ENCODE measurements around the gene SNCB. TPM values are rescaled to one million over a fixed set of nuclear protein-coding genes. Genes with fewer than 3 reads are reported as not detected.

The SNCB gene
- total RNA-seq, 4 donors from 2014 or later: not detected

DNA sequence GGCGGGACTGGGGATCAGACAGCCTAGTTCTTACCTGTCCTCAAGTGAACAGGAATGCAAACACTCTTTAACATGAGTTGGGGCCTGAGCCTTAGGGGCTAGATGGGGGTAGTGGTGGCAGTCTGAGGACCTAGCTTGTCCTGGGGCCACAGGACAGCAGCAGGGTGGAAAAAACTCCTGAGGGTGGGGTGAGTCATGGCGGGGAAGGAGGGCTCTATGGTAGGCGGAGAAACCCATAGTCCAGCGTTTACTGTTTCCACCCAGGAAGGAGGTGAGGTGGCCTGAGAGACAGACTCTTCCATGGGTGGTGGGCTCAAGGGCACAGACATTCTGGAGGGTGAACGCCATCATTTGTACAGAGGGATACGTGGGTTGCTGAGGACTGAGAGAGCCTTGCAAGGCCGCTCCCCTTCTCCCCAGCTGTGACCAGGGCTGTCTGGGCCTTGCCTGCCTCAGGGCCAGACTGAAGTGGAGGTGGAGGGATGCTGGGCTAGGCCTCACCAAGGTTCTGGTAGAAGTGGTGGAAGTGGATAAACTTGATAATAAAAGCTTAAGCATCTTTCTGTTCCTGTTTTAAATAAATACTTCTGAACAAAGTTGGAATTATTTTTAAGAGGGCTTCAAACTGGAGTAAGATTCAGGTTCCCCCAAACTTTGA lies 15.8 kb upstream of the SNCB start:
- H3K4me3 ChIP-seq: peak overlapping the region in 2 of 4 donors; percentile 59 to 83
- H3K27ac ChIP-seq: peak overlapping the region; percentile 54 to 89 (median 80)
- intact Hi-C loops (cut with DNase I; ENCODE audit: low total_unique reads): no loop called here
- H3K9me3 ChIP-seq: no peaks in the 10 kb centered on the region
- H3K27me3 ChIP-seq: no peaks in the 10 kb centered on the region
- peaks cover 9 to 20% (median 17%) of the 10 kb centered on the region in 4 donors for H3K4me1 ChIP-seq
- DNase-seq: no peak
- no peaks in the 10 kb centered on the region for H3K36me3 ChIP-seq
- in situ Hi-C loops (cut with MboI; ENCODE audit: low pct_ligation_motif_present in 1 of 4, low pct_unique_long_range_greater_than_20kb in 1 of 4, low sequenced_read_pairs in 3 of 4): no loop called here
- 94% methylated on average over 7 of the region's 7 CpGs; no CpG with 5 or more reads in 1 of the 2 donors for WGBS, 2 donors (ENCODE audit: low coverage in 1 of 2)
- TF ChIP-seq, protein P1, sequence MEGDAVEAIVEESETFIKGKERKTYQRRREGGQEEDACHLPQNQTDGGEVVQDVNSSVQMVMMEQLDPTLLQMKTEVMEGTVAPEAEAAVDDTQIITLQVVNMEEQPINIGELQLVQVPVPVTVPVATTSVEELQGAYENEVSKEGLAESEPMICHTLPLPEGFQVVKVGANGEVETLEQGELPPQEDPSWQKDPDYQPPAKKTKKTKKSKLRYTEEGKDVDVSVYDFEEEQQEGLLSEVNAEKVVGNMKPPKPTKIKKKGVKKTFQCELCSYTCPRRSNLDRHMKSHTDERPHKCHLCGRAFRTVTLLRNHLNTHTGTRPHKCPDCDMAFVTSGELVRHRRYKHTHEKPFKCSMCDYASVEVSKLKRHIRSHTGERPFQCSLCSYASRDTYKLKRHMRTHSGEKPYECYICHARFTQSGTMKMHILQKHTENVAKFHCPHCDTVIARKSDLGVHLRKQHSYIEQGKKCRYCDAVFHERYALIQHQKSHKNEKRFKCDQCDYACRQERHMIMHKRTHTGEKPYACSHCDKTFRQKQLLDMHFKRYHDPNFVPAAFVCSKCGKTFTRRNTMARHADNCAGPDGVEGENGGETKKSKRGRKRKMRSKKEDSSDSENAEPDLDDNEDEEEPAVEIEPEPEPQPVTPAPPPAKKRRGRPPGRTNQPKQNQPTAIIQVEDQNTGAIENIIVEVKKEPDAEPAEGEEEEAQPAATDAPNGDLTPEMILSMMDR (IDR thresholded peaks at IDR 0.05): no peak
- TF ChIP-seq EP300 (IDR thresholded peaks at IDR 0.05; ENCODE audit: low read depth) (no peak), POLR2A (IDR thresholded peaks at IDR 0.05) (no peak), POLR2AphosphoS5 (IDR thresholded peaks at IDR 0.05) (no peak)

DNA sequence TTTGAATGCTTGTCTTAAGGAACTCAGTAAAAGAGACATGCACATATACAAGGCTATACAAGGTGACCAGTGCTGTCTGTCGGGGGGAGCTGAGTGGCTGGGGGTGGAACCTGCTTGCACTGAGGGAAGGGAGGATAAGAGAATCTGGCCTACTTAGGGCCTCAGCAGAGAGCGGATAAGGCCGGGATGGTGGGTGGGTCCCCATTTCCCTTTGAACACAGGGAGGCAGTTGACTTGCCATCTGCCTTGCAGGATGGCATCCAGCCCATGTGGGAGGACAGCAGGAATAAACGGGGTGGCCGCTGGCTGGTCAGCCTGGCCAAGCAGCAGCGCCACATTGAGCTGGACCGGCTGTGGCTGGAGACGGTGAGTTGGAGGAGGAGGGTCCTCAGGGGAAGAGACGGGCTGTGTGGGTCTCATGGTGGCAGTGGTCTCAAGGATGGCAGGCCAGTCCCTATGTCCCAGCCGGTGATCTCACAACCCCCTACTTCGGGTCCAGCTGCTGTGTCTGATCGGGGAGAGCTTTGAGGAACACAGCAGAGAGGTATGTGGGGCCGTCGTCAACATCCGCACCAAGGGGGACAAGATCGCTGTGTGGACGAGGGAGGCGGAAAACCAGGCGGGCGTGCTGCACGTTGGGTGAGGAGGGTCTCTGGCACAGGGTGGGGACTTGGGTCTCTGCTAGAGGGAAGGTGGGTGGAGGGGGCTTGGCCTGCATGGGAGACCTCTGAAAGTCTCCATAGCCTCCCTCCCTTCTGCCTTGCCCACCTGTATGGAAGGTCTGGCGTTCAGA lies 14.7 kb upstream of the SNCB start:
- no peak overlapping the region for H3K4me3 ChIP-seq
- WGBS, 2 donors (ENCODE audit: low coverage in 1 of 2): 93% methylated on average over 22 of the region's 22 CpGs; no CpG with 5 or more reads in 1 of the 2 donors
- in situ Hi-C loops (cut with MboI; ENCODE audit: low pct_ligation_motif_present in 1 of 4, low pct_unique_long_range_greater_than_20kb in 1 of 4, low sequenced_read_pairs in 3 of 4): no loop called here

DNA sequence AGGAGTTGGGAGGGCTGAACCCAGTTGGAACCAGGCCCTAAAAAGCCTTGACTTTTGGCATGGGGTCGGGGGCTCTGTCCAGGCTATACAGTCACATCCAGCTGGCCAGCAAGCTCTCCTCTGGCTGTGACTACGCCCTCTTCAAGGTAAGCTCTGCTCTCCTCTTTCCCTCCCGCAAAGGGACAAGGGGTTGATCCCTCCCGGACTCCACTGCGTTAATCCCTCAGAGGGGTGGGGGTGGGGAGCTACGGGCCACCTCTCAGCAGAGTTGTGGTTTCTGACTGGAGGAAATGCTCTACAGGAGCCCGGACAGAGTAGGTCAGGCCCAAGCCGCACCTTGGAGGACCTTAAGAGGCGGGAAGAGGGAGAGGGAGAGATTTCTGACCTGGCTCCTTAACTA lies 14.0 kb upstream of the SNCB start:
- in situ Hi-C loops (cut with MboI; ENCODE audit: low pct_ligation_motif_present in 1 of 4, low pct_unique_long_range_greater_than_20kb in 1 of 4, low sequenced_read_pairs in 3 of 4): no loop called here
- Histone ChIP-seq H3K4me3 (no peak overlapping the region), H3K27ac (no peak overlapping the region), H3K4me1 (peaks cover 9 to 20% (median 17%) of the 10 kb centered on the region in 4 donors), H3K9me3 (no peaks in the 10 kb centered on the region), H3K36me3 (no peaks in the 10 kb centered on the region), H3K27me3 (no peaks in the 10 kb centered on the region)
- TF ChIP-seq POLR2AphosphoS5 (IDR thresholded peaks at IDR 0.05) (no peak), POLR2A (IDR thresholded peaks at IDR 0.05) (no peak), EP300 (IDR thresholded peaks at IDR 0.05; ENCODE audit: low read depth) (no peak)
- TF ChIP-seq, protein P1 (IDR thresholded peaks at IDR 0.05): no peak
- DNase-seq: no peak
- intact Hi-C loops (cut with DNase I; ENCODE audit: low total_unique reads): no loop called here
- 79% methylated on average over 7 of the region's 9 CpGs; no CpG with 5 or more reads in 1 of the 2 donors for WGBS, 2 donors (ENCODE audit: low coverage in 1 of 2)

More for the DNA sequence above, 14.7 kb upstream of the SNCB start:
- Histone ChIP-seq H3K4me1 (peaks cover 9 to 20% (median 17%) of the 10 kb centered on the region in 4 donors), H3K27ac (no peak overlapping the region), H3K36me3 (no peaks in the 10 kb centered on the region), H3K9me3 (no peaks in the 10 kb centered on the region), H3K27me3 (no peaks in the 10 kb centered on the region)
- no peak for TF ChIP-seq POLR2A (IDR thresholded peaks at IDR 0.05)
- TF ChIP-seq, protein P1 (IDR thresholded peaks at IDR 0.05): no peak
- no peak for TF ChIP-seq POLR2AphosphoS5 (IDR thresholded peaks at IDR 0.05)
- TF ChIP-seq EP300 (IDR thresholded peaks at IDR 0.05; ENCODE audit: low read depth): no peak
- DNase-seq: no peak
- intact Hi-C loops (cut with DNase I; ENCODE audit: low total_unique reads): no loop called here

DNA sequence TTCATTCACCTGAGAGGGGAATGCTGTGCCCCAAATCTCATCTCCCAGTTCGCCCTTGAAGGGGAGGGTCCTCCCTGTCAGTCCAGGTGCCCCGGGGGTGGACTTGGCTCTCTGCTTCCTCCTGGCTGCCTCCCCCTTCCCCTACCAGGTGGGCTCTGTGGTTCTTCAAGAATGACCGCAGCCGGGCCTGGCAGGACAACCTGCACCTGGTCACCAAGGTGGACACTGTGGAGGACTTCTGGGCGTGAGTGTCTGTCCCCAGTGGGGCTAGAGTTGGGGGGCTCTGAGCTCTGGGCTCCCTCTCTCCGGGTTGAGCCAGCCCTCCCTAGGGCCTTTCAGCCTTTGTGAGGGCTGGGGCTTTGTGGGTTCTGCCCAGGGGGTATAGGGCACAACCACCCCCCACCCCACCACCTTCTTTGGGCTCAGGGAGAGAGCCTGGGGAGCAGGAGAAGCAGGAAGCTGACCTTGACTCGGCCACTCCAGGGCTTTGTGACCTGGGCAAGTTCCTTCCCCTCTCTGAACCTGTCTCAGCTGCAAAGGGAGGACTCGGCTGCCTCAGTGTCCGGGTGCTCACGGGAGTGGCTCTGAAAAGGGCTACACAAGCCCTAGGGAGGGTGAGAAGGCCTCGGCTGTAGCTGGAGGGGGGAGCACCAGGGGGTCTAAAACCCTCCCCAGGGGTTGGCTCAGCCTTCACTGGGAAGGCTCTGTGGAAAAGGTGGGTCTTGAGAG lies 13.3 kb upstream of the SNCB start:
- H3K9me3 ChIP-seq: no peaks in the 10 kb centered on the region
- intact Hi-C loops (cut with DNase I; ENCODE audit: low total_unique reads): no loop called here

More for the DNA sequence above, 13.3 kb upstream of the SNCB start:
- no peak overlapping the region for H3K27ac ChIP-seq
- TF ChIP-seq EP300 (IDR thresholded peaks at IDR 0.05; ENCODE audit: low read depth) (no peak), POLR2AphosphoS5 (IDR thresholded peaks at IDR 0.05) (no peak), POLR2A (IDR thresholded peaks at IDR 0.05) (no peak)
- TF ChIP-seq, protein P1 (IDR thresholded peaks at IDR 0.05): no peak
- no peak overlapping the region for H3K4me3 ChIP-seq
- in situ Hi-C loops (cut with MboI; ENCODE audit: low pct_ligation_motif_present in 1 of 4, low pct_unique_long_range_greater_than_20kb in 1 of 4, low sequenced_read_pairs in 3 of 4): no loop called here
- H3K4me1 ChIP-seq: peaks cover 8 to 17% (median 15%) of the 10 kb centered on the region in 4 donors
- DNase-seq: no peak
- WGBS, 2 donors (ENCODE audit: low coverage in 1 of 2): 81% methylated on average over 9 of the region's 11 CpGs; no CpG with 5 or more reads in 1 of the 2 donors
- H3K36me3 ChIP-seq: no peaks in the 10 kb centered on the region
- H3K27me3 ChIP-seq: no peaks in the 10 kb centered on the region
